A673 (cell line): Measurements from ENCODE around the gene IGF1R. TPM values are rescaled to one million over a fixed set of nuclear protein-coding genes. Genes with fewer than 3 reads are reported as not detected.

Source experiments
- BruUV-seq: library from RNA; stranded (reverse); fragments of 400-500 nt; replicated peaks from 2 replicates; lab custom pipeline; 2021; lab: Mats Ljungman, UMichigan
- CTCF ChIA-PET: fragments of 300-600 bp; sonication (Branson Sonifier 250); formaldehyde crosslinking; loops from one replicate; lab custom pipeline; 2022; ENCODE audit warnings: antibody characterized with exemption; lab: Charles Lee
- POLR2A ChIA-PET: fragments of 300-600 bp; sonication (Branson Sonifier 250); formaldehyde crosslinking; loops from one replicate; lab custom pipeline; 2022; ENCODE audit warnings: antibody characterized with exemption; ENCODE audit not compliant: low non-redundant PET; lab: Charles Lee
- DNase-seq: peaks from one replicate; pipeline ENCODE4 v3.0.0-alpha.2; 2015; ENCODE audit warnings: low spot score
- H3K27ac ChIP-seq: fragments of 200-600 bp; sonication (generic); 2 replicates; pipeline ENCODE4 v1.5.1; 2016; ENCODE audit warnings: mixed run types, low read depth, mild to moderate bottlenecking, mixed read lengths, antibody characterized with exemption, low read length; ENCODE audit not compliant: poor library complexity, severe bottlenecking
- H3K27me3 ChIP-seq: fragments of 200-600 bp; sonication (generic); replicated peaks from 2 replicates; pipeline ENCODE4 v1.6.1; 2017; ENCODE audit warnings: mixed run types, low read depth, mild to moderate bottlenecking, mixed read lengths, antibody characterized with exemption, low read length; ENCODE audit not compliant: insufficient read depth, poor library complexity
- H3K36me3 ChIP-seq: fragments of 200-600 bp; sonication (generic); 2 replicates; pipeline ENCODE4 v1.6.1; 2016; ENCODE audit warnings: mixed run types, mild to moderate bottlenecking, mixed read lengths, antibody characterized with exemption, low read length; ENCODE audit not compliant: insufficient read depth, poor library complexity, severe bottlenecking
- H3K4me1 ChIP-seq: fragments of 200-600 bp; sonication (generic); 2 replicates; pipeline ENCODE4 v1.6.1; 2017; ENCODE audit warnings: mixed run types, mild to moderate bottlenecking, mixed read lengths, antibody characterized with exemption, low read length; ENCODE audit not compliant: insufficient read depth, poor library complexity, severe bottlenecking
- H3K4me3 ChIP-seq: fragments of 200-600 bp; sonication (generic); 2 replicates; pipeline ENCODE4 v1.5.1; 2016; ENCODE audit warnings: low read depth, mixed run types, mild to moderate bottlenecking, mixed read lengths, low read length; ENCODE audit not compliant: poor library complexity, severe bottlenecking
- H3K9me3 ChIP-seq: fragments of 200-600 bp; sonication (generic); 2 replicates; pipeline ENCODE4 v1.6.1; 2016; ENCODE audit warnings: mixed run types, low read depth, mild to moderate bottlenecking, mixed read lengths, antibody characterized with exemption, low read length; ENCODE audit not compliant: poor library complexity, severe bottlenecking
- CTCF ChIP-seq: fragments of 300-800, 200-600 bp; sonication (generic); conservative IDR thresholded peaks from 2 replicates; pipeline ENCODE4 v1.5.1; 2017; ENCODE audit warnings: low read depth, mild to moderate bottlenecking, antibody characterized with exemption, low read length, moderate library complexity, mixed read lengths
- EZH2 ChIP-seq: fragments of 200-600 bp; sonication (generic); IDR thresholded peaks from 2 replicates; pipeline ENCODE4 v1.6.1; 2017; ENCODE audit warnings: borderline replicate concordance, low read depth, mild to moderate bottlenecking, mixed read lengths, antibody characterized with exemption, low read length; ENCODE audit not compliant: poor library complexity, severe bottlenecking
- intact Hi-C: fragments of 100-400 bp; cut with micrococcal nuclease; formaldehyde crosslinking; loops from one replicate; pipeline ENCODE4 v1.10.0; 2022; ENCODE audit not compliant: unreplicated experiment
- total RNA-seq: library from RNA; stranded (reverse); gene quantifications from 2 replicates; pipeline ENCODE4 v1.2.3, GENCODE V29; 2021

Gene IGF1R
- total RNA-seq, 1 experiment from 2014 or later, result 34.9 TPM

GRCh38 chr15:98900356-98900755, 252.0 kb downstream of the IGF1R start:
- POLR2A ChIA-PET, result no interaction called here
- intact Hi-C loops, result loop anchor here (5.0 kb wide), 1 partner anchor 383 kb away; no protein-coding TSS in a partner anchor
- Histone ChIP-seq H3K4me1 (no peaks in the 10 kb centered on the region), H3K27me3 (no peaks in the 10 kb centered on the region), H3K27ac (no peak overlapping the region), H3K36me3 (no peaks in the 10 kb centered on the region), H3K4me3 (no peak overlapping the region), H3K9me3 (no peaks in the 10 kb centered on the region)
- CTCF ChIA-PET, result no interaction called here
- TF ChIP-seq CTCF (no peak), EZH2 (no peak)
- no peak for DNase-seq
- no TSS peak for BruUV-seq

- ChIA-PET POLR2A (no interaction called here), CTCF (interaction anchor here (0.7 kb wide), 1 partner anchor 100 kb away, joined by 4 read pairs; no protein-coding TSS in a partner anchor)
- Histone ChIP-seq H3K36me3 (no peaks in the 10 kb centered on the region), H3K9me3 (no peaks in the 10 kb centered on the region), H3K27ac (no peak overlapping the region), H3K27me3 (no peaks in the 10 kb centered on the region), H3K4me1 (no peaks in the 10 kb centered on the region), H3K4me3 (no peak overlapping the region)
- intact Hi-C loops, result loop anchor here (5.0 kb wide), 1 partner anchor 384 kb away; no protein-coding TSS in a partner anchor
- no TSS peak for BruUV-seq
- no peak for DNase-seq
- TF ChIP-seq CTCF, result no peak
These were observed 253.2 kb downstream of the IGF1R start for GRCh38 chr15:98901434-98902072.

- H3K27ac ChIP-seq, result peak overlapping the region; percentile 14
- POLR2A ChIA-PET, result no interaction called here
- intact Hi-C loops, result loop anchor here (5.0 kb wide), 1 partner anchor 386 kb away; no protein-coding TSS in a partner anchor
- H3K9me3 ChIP-seq, result no peaks in the 10 kb centered on the region
- no peaks in the 10 kb centered on the region for H3K36me3 ChIP-seq
- BruUV-seq, result no TSS peak
- DNase-seq, result no peak
- TF ChIP-seq CTCF (no peak), EZH2 (no peak)
- H3K4me3 ChIP-seq, result no peak overlapping the region
- CTCF ChIA-PET, result interaction anchor here (0.6 kb wide), 1 partner anchor 20 kb away, joined by 3 read pairs; no protein-coding TSS in a partner anchor
- H3K27me3 ChIP-seq, result no peaks in the 10 kb centered on the region
- no peaks in the 10 kb centered on the region for H3K4me1 ChIP-seq
These were observed 254.6 kb downstream of the IGF1R start for GRCh38 chr15:98902931-98903330.
